ENCODE measurements around the gene TANC1. TPM values are rescaled to one million over a fixed set of nuclear protein-coding genes. Genes with fewer than 3 reads are reported as not detected.

The TANC1 gene
- total and polyA plus RNA-seq, 2 of the 4 experiments (the other 2 are of a cell fraction): 10.2 to 12.9 TPM

DNA sequence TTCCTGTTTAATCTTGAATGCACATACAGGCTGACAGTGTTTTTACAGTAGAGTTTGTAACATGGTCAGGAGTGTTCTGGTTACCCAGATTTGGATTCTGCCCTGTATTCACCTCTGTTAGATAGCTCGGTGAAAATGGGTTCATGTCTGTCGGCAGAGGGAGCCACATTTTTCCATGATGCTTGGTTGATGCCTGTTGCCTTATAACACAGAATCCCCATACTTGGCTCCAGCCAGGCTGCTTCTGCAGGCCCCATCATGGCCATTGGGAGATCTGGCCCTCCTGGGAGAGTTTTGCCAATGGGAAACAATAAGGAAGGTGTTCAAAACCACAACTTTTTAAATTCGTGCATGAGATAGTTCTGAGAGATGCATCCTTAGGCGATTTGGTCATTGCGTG, 240.0 kb downstream of the TANC1 start:
- WGBS, 2 experiments (ENCODE audit: extremely low coverage in 2 of 2, insufficient read length in 1 of 2): 100% methylated on average over 2 of the region's 5 CpGs; no CpG with 5 or more reads in 1 of the 2 experiments
- Histone ChIP-seq H2AFZ (replicated peaks; ENCODE audit: low read length, poor library complexity) (no peak overlapping the region), H3K4me1 (ENCODE audit: control insufficient read depth, insufficient read depth, low read length) (peaks cover 10% of the 10 kb centered on the region), H3K79me1 (ENCODE audit: low read depth in 1 of 2, low read length in 2 of 2) (peaks cover 4 to 14% of the 10 kb centered on the region in 2 experiments), H3K9ac (ENCODE audit: low read depth, low read length) (no peak overlapping the region), H3K27ac (ENCODE audit: insufficient read depth, low read length) (no peak overlapping the region), H3K18ac (ENCODE audit: low read depth, low read length) (no peak overlapping the region), H2BK120ac (ENCODE audit: low read depth, low read length) (no peak overlapping the region), H2AK5ac (ENCODE audit: low read depth, low read length) (no peak overlapping the region), H2BK15ac (ENCODE audit: low read depth, low read length) (no peak overlapping the region), H3K9me3 (ENCODE audit: control insufficient read depth, insufficient read depth, low read length) (no peaks in the 10 kb centered on the region), H3K27me3 (ENCODE audit: control insufficient read depth, insufficient read depth, low read length) (no peaks in the 10 kb centered on the region), H3K36me3 (ENCODE audit: control insufficient read depth, insufficient read depth, low read length) (peaks cover 12% of the 10 kb centered on the region), H3K23ac (ENCODE audit: low read depth, low read length) (no peak overlapping the region), H2BK5ac (ENCODE audit: low read depth, low read length, poor library complexity, severe bottlenecking) (no peak overlapping the region), H4K5ac (ENCODE audit: low read depth, low read length) (no peak overlapping the region), H2BK20ac (ENCODE audit: low read depth, low read length) (no peak overlapping the region), H4K20me1 (ENCODE audit: insufficient read depth, low read length) (no peaks in the 10 kb centered on the region), H3K14ac (replicated peaks; ENCODE audit: low read depth, low read length) (no peak overlapping the region), H2AK9ac (replicated peaks; ENCODE audit: low read depth, low read length, poor library complexity) (no peak overlapping the region), H3K9me1 (ENCODE audit: insufficient read depth, low read length) (peaks cover 21% of the 10 kb centered on the region), H3K4ac (ENCODE audit: low read depth, low read length) (no peak overlapping the region), H4K8ac (ENCODE audit: low read depth in 2 of 2, low read length in 2 of 2) (no peak overlapping the region), H4K91ac (ENCODE audit: insufficient read depth, low read depth, low read length) (no peak overlapping the region), H3K4me3 (ENCODE audit: insufficient read depth, low read depth, low read length) (no peak overlapping the region), H3K4me2 (ENCODE audit: low read depth, low read length) (no peak overlapping the region), H3K56ac (ENCODE audit: extremely low read depth, insufficient read depth, low read length) (no peak overlapping the region)
- intact Hi-C loops (cut with micrococcal nuclease) (loop anchor here (10.0 kb wide), 1 partner anchor 506 kb away; the partner anchor contains the start of gene MARCHF7), in situ Hi-C loops (cut with MboI; ENCODE audit: low sequenced_read_pairs) (no loop called here), dilution Hi-C loops (cut with HindIII; ENCODE audit: low sequenced_read_pairs, unreplicated experiment) (no loop called here)
- TF ChIP-seq RCOR1 (IDR thresholded peaks at IDR 0.05; ENCODE audit: insufficient replicate concordance, low read length) (no peak), RFX5 (IDR thresholded peaks at IDR 0.05; ENCODE audit: low read depth, low read length) (no peak), NFE2L2 (IDR thresholded peaks at IDR 0.05; ENCODE audit: low read depth, low read length) (no peak), SMC3 (IDR thresholded peaks at IDR 0.05; ENCODE audit: low read depth, low read length) (no peak), CEBPB (IDR thresholded peaks at IDR 0.05; ENCODE audit: low read depth, low read length) (no peak), BHLHE40 (IDR thresholded peaks at IDR 0.05; ENCODE audit: low read depth, low read length) (no peak), CTCF (conservative IDR thresholded peaks at IDR 0.05; ENCODE audit: low read depth, low read length) (no peak), MAFK (IDR thresholded peaks at IDR 0.05; ENCODE audit: low read depth, low read length) (no peak), RAD21 (IDR thresholded peaks at IDR 0.05; ENCODE audit: low read length) (no peak), MAZ (IDR thresholded peaks at IDR 0.05; ENCODE audit: borderline replicate concordance, low read depth, low read length) (no peak), POLR2A (IDR thresholded peaks at IDR 0.05; ENCODE audit: low read depth, low read length) (no peak), FOS (IDR thresholded peaks at IDR 0.05; ENCODE audit: low read depth, low read length) (no peak)
- ChIA-PET POLR2A (ENCODE audit: unreplicated experiment) (no interaction called here), CTCF (no interaction called here)
- DNase-seq (no peak), ATAC-seq (ENCODE audit: low read depth) (no peak)
- no TSS peak for BruUV-seq (replicated peaks)

Measured in IMR-90 (cell line).